ENCODE data around the gene SSTR1. TPM values are rescaled to one million over a fixed set of nuclear protein-coding genes. Genes with fewer than 3 reads are reported as not detected.
A peak's percentile ranks its signal among the peaks of the same experiment; 100 is the strongest.

SSTR1 gene
- total RNA-seq, 2 experiments from 2014 or later: not detected

GRCh38 chr14:38205119-38205813 is 2.4 kb upstream of the SSTR1 start:
- Mint-ChIP-seq H3K4me3 (no peak overlapping the region), H3K4me1 (ENCODE audit: low read depth) (peaks cover 13% of the 10 kb centered on the region), H3K27me3 (ENCODE audit: low read depth) (peaks cover 39% of the 10 kb centered on the region), H3K27ac (no peak overlapping the region), H3K36me3 (ENCODE audit: low read depth) (no peaks in the 10 kb centered on the region), H3K9me3 (ENCODE audit: insufficient read depth) (no peaks in the 10 kb centered on the region)
- ATAC-seq (no peak), DNase-seq (no peak)
- CTCF ChIA-PET: interaction anchor here (1.3 kb wide), 1 partner anchor 219 kb away, joined by 5 read pairs; no protein-coding TSS in a partner anchor
- POLR2A ChIA-PET: no interaction called here

GRCh38 chr14:38205949-38206665 is 1.6 kb upstream of the SSTR1 start:
- ATAC-seq (no peak), DNase-seq (no peak)
- Mint-ChIP-seq H3K36me3 (ENCODE audit: low read depth) (peaks cover 2% of the 10 kb centered on the region), H3K9me3 (ENCODE audit: insufficient read depth) (no peaks in the 10 kb centered on the region), H3K4me1 (ENCODE audit: low read depth) (peaks cover 17% of the 10 kb centered on the region), H3K27me3 (ENCODE audit: low read depth) (peaks cover 47% of the 10 kb centered on the region), H3K27ac (no peak overlapping the region), H3K4me3 (no peak overlapping the region)
- POLR2A ChIA-PET: no interaction called here
- CTCF ChIA-PET: no interaction called here

GRCh38 chr14:38206689-38207376 is 871 bp upstream of the SSTR1 start:
- H3K4me1 Mint-ChIP-seq (ENCODE audit: low read depth): peaks cover 17% of the 10 kb centered on the region
- no peak overlapping the region for H3K27ac Mint-ChIP-seq
- peaks cover 54% of the 10 kb centered on the region for H3K27me3 Mint-ChIP-seq (ENCODE audit: low read depth)
- no peak for DNase-seq
- H3K36me3 Mint-ChIP-seq (ENCODE audit: low read depth): peaks cover 2% of the 10 kb centered on the region
- ChIA-PET POLR2A (no interaction called here), CTCF (no interaction called here)
- no peak overlapping the region for H3K4me3 Mint-ChIP-seq
- no peak for ATAC-seq
- no peaks in the 10 kb centered on the region for H3K9me3 Mint-ChIP-seq (ENCODE audit: insufficient read depth)

- Mint-ChIP-seq H3K4me1 (ENCODE audit: low read depth) (peaks cover 17% of the 10 kb centered on the region), H3K36me3 (ENCODE audit: low read depth) (peaks cover 2% of the 10 kb centered on the region), H3K9me3 (ENCODE audit: insufficient read depth) (no peaks in the 10 kb centered on the region), H3K27ac (no peak overlapping the region), H3K4me3 (no peak overlapping the region), H3K27me3 (ENCODE audit: low read depth) (peaks cover 59% of the 10 kb centered on the region)
- ChIA-PET POLR2A (no interaction called here), CTCF (interaction anchor here (1.0 kb wide), 1 partner anchor 11 kb away, joined by 5 read pairs; no protein-coding TSS in a partner anchor)
- no peak for ATAC-seq
- DNase-seq: no peak
These were observed 348 bp upstream of the SSTR1 start for GRCh38 chr14:38207377-38207735.

GRCh38 chr14:38208618-38209562 is 1.2 kb downstream of the SSTR1 start:
- ChIA-PET POLR2A (no interaction called here), CTCF (no interaction called here)
- Mint-ChIP-seq H3K4me3 (peak overlapping the region; percentile 13), H3K4me1 (ENCODE audit: low read depth) (peaks cover 17% of the 10 kb centered on the region), H3K9me3 (ENCODE audit: insufficient read depth) (no peaks in the 10 kb centered on the region), H3K27ac (no peak overlapping the region), H3K27me3 (ENCODE audit: low read depth) (peaks cover 68% of the 10 kb centered on the region), H3K36me3 (ENCODE audit: low read depth) (peaks cover 2% of the 10 kb centered on the region)
- no peak for DNase-seq
- no peak for ATAC-seq

GRCh38 chr14:38209572-38210557 is 2.2 kb downstream of the SSTR1 start:
- POLR2A ChIA-PET: no interaction called here
- Mint-ChIP-seq H3K27ac (no peak overlapping the region), H3K9me3 (ENCODE audit: insufficient read depth) (no peaks in the 10 kb centered on the region), H3K4me3 (no peak overlapping the region), H3K4me1 (ENCODE audit: low read depth) (peaks cover 17% of the 10 kb centered on the region), H3K27me3 (ENCODE audit: low read depth) (peaks cover 73% of the 10 kb centered on the region), H3K36me3 (ENCODE audit: low read depth) (peaks cover 2% of the 10 kb centered on the region)
- no peak for ATAC-seq
- no peak for DNase-seq
- CTCF ChIA-PET: no interaction called here

- DNase-seq (no peak), ATAC-seq (no peak)
- Mint-ChIP-seq H3K36me3 (ENCODE audit: low read depth) (peaks cover 2% of the 10 kb centered on the region), H3K27ac (peak overlapping the region; percentile 56), H3K4me1 (ENCODE audit: low read depth) (peaks cover 17% of the 10 kb centered on the region), H3K9me3 (ENCODE audit: insufficient read depth) (no peaks in the 10 kb centered on the region), H3K4me3 (no peak overlapping the region), H3K27me3 (ENCODE audit: low read depth) (peaks cover 73% of the 10 kb centered on the region)
- ChIA-PET POLR2A (no interaction called here), CTCF (no interaction called here)
These were observed 3.0 kb downstream of the SSTR1 start for GRCh38 chr14:38210587-38211216.

- no peak for ATAC-seq
- Mint-ChIP-seq H3K36me3 (ENCODE audit: low read depth) (peaks cover 2% of the 10 kb centered on the region), H3K4me1 (ENCODE audit: low read depth) (peaks cover 17% of the 10 kb centered on the region), H3K4me3 (no peak overlapping the region), H3K27ac (no peak overlapping the region), H3K9me3 (ENCODE audit: insufficient read depth) (no peaks in the 10 kb centered on the region), H3K27me3 (ENCODE audit: low read depth) (peaks cover 71% of the 10 kb centered on the region)
- ChIA-PET CTCF (no interaction called here), POLR2A (no interaction called here)
- no peak for DNase-seq
These were observed 3.6 kb downstream of the SSTR1 start for GRCh38 chr14:38211255-38211735.

GRCh38 chr14:38212111-38212510 is 4.4 kb downstream of the SSTR1 start:
- Mint-ChIP-seq H3K4me1 (ENCODE audit: low read depth) (peaks cover 17% of the 10 kb centered on the region), H3K27ac (no peak overlapping the region), H3K27me3 (ENCODE audit: low read depth) (peaks cover 69% of the 10 kb centered on the region), H3K36me3 (ENCODE audit: low read depth) (peaks cover 2% of the 10 kb centered on the region), H3K4me3 (no peak overlapping the region), H3K9me3 (ENCODE audit: insufficient read depth) (no peaks in the 10 kb centered on the region)
- POLR2A ChIA-PET: no interaction called here
- DNase-seq (no peak), ATAC-seq (no peak)
- CTCF ChIA-PET: no interaction called here

- H3K4me1 Mint-ChIP-seq (ENCODE audit: low read depth): peaks cover 14% of the 10 kb centered on the region
- H3K9me3 Mint-ChIP-seq (ENCODE audit: insufficient read depth): no peaks in the 10 kb centered on the region
- H3K27me3 Mint-ChIP-seq (ENCODE audit: low read depth): peaks cover 63% of the 10 kb centered on the region
- DNase-seq: no peak
- ATAC-seq: no peak
- no peak overlapping the region for H3K27ac Mint-ChIP-seq
- CTCF ChIA-PET: no interaction called here
- H3K36me3 Mint-ChIP-seq (ENCODE audit: low read depth): peaks cover 2% of the 10 kb centered on the region
- POLR2A ChIA-PET: no interaction called here
- H3K4me3 Mint-ChIP-seq: no peak overlapping the region
These were observed 5.3 kb downstream of the SSTR1 start for GRCh38 chr14:38213001-38213400.
